ENCODE measurements around the gene RNF149.

The RNF149 gene

GRCh38 chr2:101310834-101311695 lies 2.6 kb upstream of the RNF149 start:
- DNase-seq = no peak
- no peak overlapping the region for H3K4me3 Mint-ChIP-seq

DNA sequence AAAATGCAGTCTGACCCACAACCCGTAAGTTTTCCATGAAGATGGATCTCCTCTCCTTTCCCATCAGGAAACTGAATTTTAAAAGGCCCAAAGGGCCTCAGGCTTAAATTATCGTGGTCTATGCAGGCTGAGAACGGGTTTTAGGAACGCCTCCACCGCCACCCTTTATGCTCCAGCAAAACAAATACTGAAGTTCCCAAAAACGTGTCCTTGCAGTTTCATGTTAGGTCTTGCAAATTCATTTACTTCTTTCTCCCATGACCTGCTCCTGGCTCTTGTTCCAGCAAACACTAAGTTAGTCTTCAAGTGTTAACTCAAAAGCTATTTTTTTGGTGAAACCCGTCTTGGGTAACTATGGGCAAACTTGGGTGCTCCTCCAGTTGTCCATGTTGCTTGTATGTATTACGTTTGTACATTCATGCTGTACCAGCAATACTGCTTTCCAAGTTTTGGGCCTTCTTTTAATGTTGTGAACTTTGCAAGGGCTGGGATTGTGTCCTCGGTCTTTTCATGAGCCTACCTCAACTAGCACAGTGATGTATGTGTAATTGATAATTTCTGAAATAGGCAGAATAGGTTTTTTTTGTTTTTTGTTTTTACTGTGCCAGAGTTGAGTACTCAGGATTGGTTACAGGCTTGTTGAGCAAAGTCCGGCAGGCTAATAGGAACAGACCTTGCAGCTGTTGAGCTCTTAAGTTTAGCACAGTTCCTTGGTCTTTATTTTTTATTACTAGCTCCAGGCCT lies 1.8 kb upstream of the RNF149 start:
- peak overlapping the region; percentile 5 for H3K4me3 Mint-ChIP-seq

More at GRCh38 chr2:101310834-101311695, 2.6 kb upstream of the RNF149 start:
- peaks cover 64% of the 10 kb centered on the region for H3K4me1 Mint-ChIP-seq (ENCODE audit: low read depth)
- peaks cover 17% of the 10 kb centered on the region for H3K36me3 Mint-ChIP-seq (ENCODE audit: low read depth)
- no peaks in the 10 kb centered on the region for H3K27me3 Mint-ChIP-seq
- H3K27ac Mint-ChIP-seq = peak overlapping the region; percentile 28
- no peaks in the 10 kb centered on the region for H3K9me3 Mint-ChIP-seq

DNA sequence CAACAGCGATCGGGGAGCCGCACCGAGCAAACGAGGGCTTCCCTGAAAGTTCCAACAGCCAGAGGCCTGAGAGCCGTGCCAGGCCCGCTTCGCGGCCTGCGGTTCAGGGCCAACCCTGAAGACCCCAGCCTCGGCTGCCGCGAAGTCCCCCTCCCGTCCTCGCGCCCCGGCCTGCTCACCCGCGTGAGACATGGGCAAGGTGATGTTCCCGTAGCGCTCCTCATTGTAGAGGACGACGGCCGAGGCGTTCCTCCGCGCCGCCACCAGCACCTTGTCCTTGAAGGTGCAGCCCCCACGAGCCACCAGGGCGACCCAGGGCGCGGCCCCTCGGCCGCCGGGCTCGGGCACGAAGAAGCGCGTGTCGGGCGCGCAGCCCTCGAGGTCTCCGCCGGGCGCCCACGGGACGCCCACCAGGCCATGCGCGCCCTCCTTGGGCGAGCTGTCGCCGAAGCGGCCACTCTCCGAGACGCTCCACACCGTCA lies 510 bp downstream of the RNF149 start:
- DNase-seq = no peak
- Mint-ChIP-seq H3K27me3 (no peaks in the 10 kb centered on the region), H3K4me3 (peak overlapping the region; percentile 91), H3K36me3 (ENCODE audit: low read depth) (peaks cover 41% of the 10 kb centered on the region), H3K27ac (peak overlapping the region; percentile 99), H3K9me3 (no peaks in the 10 kb centered on the region), H3K4me1 (ENCODE audit: low read depth) (peaks cover 78% of the 10 kb centered on the region)

More for the DNA sequence above, 1.8 kb upstream of the RNF149 start:
- no peaks in the 10 kb centered on the region for H3K9me3 Mint-ChIP-seq
- H3K27me3 Mint-ChIP-seq = no peaks in the 10 kb centered on the region
- peak overlapping the region; percentile 26 for H3K27ac Mint-ChIP-seq
- peaks cover 25% of the 10 kb centered on the region for H3K36me3 Mint-ChIP-seq (ENCODE audit: low read depth)
- no peak for DNase-seq
- peaks cover 64% of the 10 kb centered on the region for H3K4me1 Mint-ChIP-seq (ENCODE audit: low read depth)

GRCh38 chr2:101307503-101307902 lies 998 bp downstream of the RNF149 start:
- Mint-ChIP-seq H3K27me3 (no peaks in the 10 kb centered on the region), H3K36me3 (ENCODE audit: low read depth) (peaks cover 45% of the 10 kb centered on the region), H3K4me3 (peak overlapping the region; percentile 91), H3K9me3 (no peaks in the 10 kb centered on the region), H3K27ac (peak overlapping the region; percentile 99), H3K4me1 (ENCODE audit: low read depth) (peaks cover 83% of the 10 kb centered on the region)
- no peak for DNase-seq

DNA sequence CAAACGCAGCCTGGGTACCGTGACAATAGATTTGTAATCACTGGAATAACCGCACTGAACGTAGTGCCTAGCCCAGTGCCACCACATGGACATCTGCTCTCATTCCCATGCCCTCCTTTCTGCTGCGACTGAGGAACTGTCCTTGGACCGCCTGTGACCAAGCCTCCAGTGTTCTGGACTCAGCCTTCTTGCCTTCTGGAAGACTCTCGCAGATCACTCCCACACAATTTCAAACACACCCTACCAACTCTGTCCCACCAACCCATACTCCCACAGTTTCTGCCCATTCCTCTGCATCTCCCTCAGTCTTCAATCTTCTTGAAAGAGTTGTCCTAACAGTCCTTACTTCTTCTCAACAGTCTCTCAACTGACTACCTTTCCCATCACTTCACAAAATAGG lies 2.1 kb downstream of the RNF149 start:
- H3K27me3 Mint-ChIP-seq = no peaks in the 10 kb centered on the region
- no peaks in the 10 kb centered on the region for H3K9me3 Mint-ChIP-seq
- H3K4me1 Mint-ChIP-seq (ENCODE audit: low read depth) = peaks cover 85% of the 10 kb centered on the region
- H3K36me3 Mint-ChIP-seq (ENCODE audit: low read depth) = peaks cover 56% of the 10 kb centered on the region
- peak overlapping the region; percentile 99 for H3K27ac Mint-ChIP-seq
- peak overlapping the region; percentile 91 for H3K4me3 Mint-ChIP-seq
- peak; percentile 61 for DNase-seq

- Mint-ChIP-seq H3K27ac (peak overlapping the region; percentile 99), H3K27me3 (no peaks in the 10 kb centered on the region), H3K4me1 (ENCODE audit: low read depth) (peaks cover 84% of the 10 kb centered on the region), H3K36me3 (ENCODE audit: low read depth) (peaks cover 62% of the 10 kb centered on the region), H3K9me3 (no peaks in the 10 kb centered on the region), H3K4me3 (peak overlapping the region; percentile 91)
- no peak for DNase-seq
These were observed 2.9 kb downstream of the RNF149 start for GRCh38 chr2:101305492-101306078.

DNA sequence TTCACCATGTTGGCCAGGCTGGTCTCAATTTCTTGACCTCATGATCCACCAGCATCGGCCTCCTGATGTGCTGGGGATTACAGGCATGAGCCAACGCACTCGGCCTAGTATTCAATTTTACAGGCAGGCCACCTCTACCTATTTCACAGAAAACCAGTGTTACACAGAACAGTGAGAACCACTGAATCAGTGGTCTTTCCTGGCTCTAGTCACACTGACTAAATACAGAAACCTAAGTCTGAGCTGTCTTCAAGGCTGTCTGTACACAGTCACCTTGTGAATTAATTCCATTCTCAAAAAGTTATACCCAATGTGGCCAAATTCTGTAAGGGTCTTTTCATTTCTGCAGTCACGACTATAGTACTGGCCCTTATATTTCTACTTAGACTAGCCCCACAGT lies 3.5 kb downstream of the RNF149 start:
- Mint-ChIP-seq H3K36me3 (ENCODE audit: low read depth) (peaks cover 63% of the 10 kb centered on the region), H3K4me3 (peak overlapping the region; percentile 91), H3K27me3 (no peaks in the 10 kb centered on the region), H3K9me3 (no peaks in the 10 kb centered on the region), H3K27ac (peak overlapping the region; percentile 99), H3K4me1 (ENCODE audit: low read depth) (peaks cover 83% of the 10 kb centered on the region)
- no peak for DNase-seq

DNA sequence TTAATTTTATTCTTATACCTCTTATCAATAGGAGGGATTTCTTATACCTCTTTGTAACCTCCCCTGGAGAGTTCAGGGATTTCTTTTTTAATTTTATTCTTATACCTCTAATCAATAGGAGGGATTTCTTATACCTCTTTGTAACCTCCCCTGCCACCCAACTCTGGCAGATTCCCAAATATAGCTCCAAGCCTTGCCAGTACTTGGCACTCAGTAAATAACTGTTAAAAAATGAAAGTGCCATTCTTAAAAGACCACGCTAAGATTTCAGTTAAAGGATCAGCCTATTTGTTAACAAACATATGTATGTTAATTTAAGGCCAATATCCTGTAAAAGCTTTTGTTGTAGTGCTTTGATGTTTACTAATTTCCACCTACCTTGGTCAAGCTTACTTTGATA lies 4.8 kb downstream of the RNF149 start:
- no peaks in the 10 kb centered on the region for H3K9me3 Mint-ChIP-seq
- peak overlapping the region; percentile 91 for H3K4me3 Mint-ChIP-seq
- peaks cover 84% of the 10 kb centered on the region for H3K4me1 Mint-ChIP-seq (ENCODE audit: low read depth)
- DNase-seq = no peak
- H3K27me3 Mint-ChIP-seq = no peaks in the 10 kb centered on the region
- no peak overlapping the region for H3K27ac Mint-ChIP-seq
- peaks cover 76% of the 10 kb centered on the region for H3K36me3 Mint-ChIP-seq (ENCODE audit: low read depth)

DNA sequence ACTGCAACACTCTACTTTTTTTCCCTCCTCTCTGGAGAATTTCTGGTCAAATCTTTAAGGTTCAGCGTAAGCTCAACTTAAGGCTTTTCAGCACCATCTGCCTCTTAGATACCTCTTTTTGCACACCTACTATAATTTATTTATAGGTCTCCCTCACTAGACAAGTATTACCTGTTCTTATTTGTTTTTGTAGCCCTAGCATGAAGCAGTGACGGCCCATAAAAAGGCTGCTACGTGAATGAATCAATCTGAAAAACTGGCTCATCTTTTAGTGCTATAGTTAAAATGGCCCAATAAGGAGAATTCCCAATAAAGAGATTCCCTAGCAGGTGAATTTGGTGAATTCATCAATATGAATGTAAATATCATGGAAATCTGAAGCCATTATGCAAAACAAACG lies 6.5 kb downstream of the RNF149 start:
- no peak overlapping the region for H3K4me3 Mint-ChIP-seq
- peak overlapping the region; percentile 72 for H3K27ac Mint-ChIP-seq
- no peaks in the 10 kb centered on the region for H3K27me3 Mint-ChIP-seq
- H3K4me1 Mint-ChIP-seq (ENCODE audit: low read depth) = peaks cover 91% of the 10 kb centered on the region
- peaks cover 76% of the 10 kb centered on the region for H3K36me3 Mint-ChIP-seq (ENCODE audit: low read depth)
- no peak for DNase-seq
- H3K9me3 Mint-ChIP-seq = no peaks in the 10 kb centered on the region

- Mint-ChIP-seq H3K27ac (no peak overlapping the region), H3K9me3 (no peaks in the 10 kb centered on the region), H3K27me3 (no peaks in the 10 kb centered on the region), H3K36me3 (ENCODE audit: low read depth) (peaks cover 72% of the 10 kb centered on the region), H3K4me1 (ENCODE audit: low read depth) (peaks cover 88% of the 10 kb centered on the region), H3K4me3 (no peak overlapping the region)
- no peak for DNase-seq
These were observed 7.7 kb downstream of the RNF149 start for GRCh38 chr2:101300836-101301235.

DNA sequence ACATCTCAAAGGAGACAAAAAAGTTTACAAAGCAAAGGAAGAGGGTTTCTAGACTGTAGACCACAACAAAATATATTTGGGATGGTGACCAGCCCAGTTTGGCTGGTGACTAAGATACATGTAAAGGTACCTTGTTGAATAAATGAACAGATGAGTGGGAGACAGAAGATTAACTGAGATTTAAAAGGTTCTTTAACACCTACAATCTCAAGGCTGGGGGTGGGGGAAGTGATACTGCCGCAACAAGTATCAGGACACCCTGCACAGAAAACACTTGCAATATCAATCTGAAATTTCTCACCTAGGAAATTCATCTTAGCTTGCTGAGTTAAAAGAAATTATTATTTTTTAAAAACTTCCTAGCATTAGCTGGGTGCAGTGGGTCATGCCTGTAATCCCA lies 8.3 kb downstream of the RNF149 start:
- H3K27ac Mint-ChIP-seq = peak overlapping the region; percentile 9
- H3K4me1 Mint-ChIP-seq (ENCODE audit: low read depth) = peaks cover 84% of the 10 kb centered on the region
- H3K9me3 Mint-ChIP-seq = no peaks in the 10 kb centered on the region
- no peak for DNase-seq
- no peaks in the 10 kb centered on the region for H3K27me3 Mint-ChIP-seq
- H3K4me3 Mint-ChIP-seq = peak overlapping the region; percentile 3
- peaks cover 65% of the 10 kb centered on the region for H3K36me3 Mint-ChIP-seq (ENCODE audit: low read depth)

DNA sequence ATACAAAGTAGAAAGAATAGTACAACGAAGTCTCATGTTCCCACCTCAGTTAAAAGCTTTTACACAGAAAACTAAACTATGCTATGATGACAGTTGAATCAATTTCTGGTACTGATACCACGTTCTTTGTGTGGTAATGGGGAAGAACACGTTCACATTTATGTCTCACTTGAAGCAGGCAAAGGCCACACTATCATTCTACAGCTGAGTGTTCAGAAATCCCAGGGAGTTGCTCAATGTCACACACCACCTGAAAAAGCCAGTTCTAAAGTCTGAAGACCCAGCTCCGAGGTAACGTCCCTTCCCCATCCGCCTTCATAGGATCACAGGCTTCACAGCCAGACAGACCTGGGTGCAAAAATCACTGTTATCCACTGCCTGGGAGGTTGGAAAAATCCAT lies 8.9 kb downstream of the RNF149 start:
- Mint-ChIP-seq H3K4me3 (peak overlapping the region; percentile 3), H3K27me3 (no peaks in the 10 kb centered on the region), H3K27ac (peak overlapping the region; percentile 9), H3K4me1 (ENCODE audit: low read depth) (peaks cover 81% of the 10 kb centered on the region), H3K9me3 (no peaks in the 10 kb centered on the region), H3K36me3 (ENCODE audit: low read depth) (peaks cover 68% of the 10 kb centered on the region)
- DNase-seq = no peak

DNA sequence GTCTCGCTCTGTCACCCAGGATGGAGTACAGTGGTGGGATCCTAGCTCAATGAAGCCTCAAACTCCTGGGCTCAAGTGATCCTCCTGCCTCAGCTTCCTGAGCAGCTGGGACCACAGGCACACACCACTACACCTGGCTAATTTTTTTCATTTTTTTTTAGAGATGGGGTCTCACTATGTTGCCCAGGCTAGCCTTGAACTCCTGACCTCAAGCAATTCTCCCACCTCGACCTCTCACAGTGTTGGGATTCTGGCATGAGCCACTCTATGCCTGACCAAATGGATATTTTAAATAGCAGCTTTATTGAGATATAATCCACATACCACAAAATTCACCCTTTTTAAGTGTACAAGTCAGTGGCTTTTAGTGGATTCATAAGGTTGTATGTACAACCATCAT lies 11.1 kb downstream of the RNF149 start:
- H3K9me3 Mint-ChIP-seq = no peaks in the 10 kb centered on the region
- no peak overlapping the region for H3K4me3 Mint-ChIP-seq

GRCh38 chr2:101296371-101296770 lies 12.1 kb downstream of the RNF149 start:
- no peak overlapping the region for H3K27ac Mint-ChIP-seq
- DNase-seq = no peak
- H3K4me1 Mint-ChIP-seq (ENCODE audit: low read depth) = peaks cover 68% of the 10 kb centered on the region
- no peaks in the 10 kb centered on the region for H3K27me3 Mint-ChIP-seq
- peaks cover 71% of the 10 kb centered on the region for H3K36me3 Mint-ChIP-seq (ENCODE audit: low read depth)
- no peaks in the 10 kb centered on the region for H3K9me3 Mint-ChIP-seq
- no peak overlapping the region for H3K4me3 Mint-ChIP-seq

More for the DNA sequence above, 11.1 kb downstream of the RNF149 start:
- Mint-ChIP-seq H3K4me1 (ENCODE audit: low read depth) (peaks cover 73% of the 10 kb centered on the region), H3K27me3 (no peaks in the 10 kb centered on the region), H3K36me3 (ENCODE audit: low read depth) (peaks cover 70% of the 10 kb centered on the region), H3K27ac (peak overlapping the region; percentile 30)
- no peak for DNase-seq

Data from activated T-cell treated with anti-CD3 and anti-CD28 coated beads, Interleukin-2, amount 50 U/mL, for 24 hours (primary cell).